PC-3 (cell line): ENCODE results near the gene TXK. TPM values are rescaled to one million over a fixed set of nuclear protein-coding genes. Genes with fewer than 3 reads are reported as not detected.
"Not testable (repeated sequence)": the region's sequence is repeated elsewhere in the genome, so short reads cannot be mapped to it uniquely, and the experiment has no call there.

Experiments
- ATAC-seq: fragments of 200-7000 bp; cut with Tn5 transposase; 2 replicates; pipeline ENCODE4 v1.9.1; 2020; ENCODE audit warnings: mild to moderate bottlenecking, moderate library complexity
- BruUV-seq: library from RNA; stranded (reverse); fragments of 400-500 nt; replicated peaks from 2 replicates; lab custom pipeline; 2021; lab: Mats Ljungman, UMichigan
- CTCF ChIA-PET: fragments of 300-600 bp; sonication (Branson Sonifier 250); formaldehyde crosslinking; loops from one replicate; lab custom pipeline; 2022; ENCODE audit warnings: antibody characterized with exemption; lab: Charles Lee
- POLR2A ChIA-PET: fragments of 300-600 bp; sonication (Branson Sonifier 250); formaldehyde crosslinking; loops from one replicate; lab custom pipeline; 2022; ENCODE audit warnings: antibody characterized with exemption; ENCODE audit not compliant: unreplicated experiment; lab: Charles Lee
- DNase-seq: peaks from one replicate; pipeline ENCODE4 v3.0.0-alpha.2; 2015
- H2AFZ ChIP-seq: fragments of 300-600 bp; sonication (generic); 2 replicates; pipeline ENCODE4 v1.6.0; 2016; ENCODE audit warnings: antibody characterized with exemption, low read length
- H3F3A ChIP-seq: fragments of 300-600 bp; sonication (generic); one replicate; pipeline ENCODE4 v1.6.0; 2017; ENCODE audit warnings: antibody characterized with exemption, low read length, control low read depth, mild to moderate bottlenecking; ENCODE audit not compliant: unreplicated experiment
- H3K27ac ChIP-seq: fragments of 300-600 bp; sonication (generic); 2 replicates; pipeline ENCODE4 v1.5.1; 2016; ENCODE audit warnings: mild to moderate bottlenecking, low read length
- H3K27me3 ChIP-seq: fragments of 300-600 bp; sonication (generic); 2 replicates; pipeline ENCODE4 v1.6.1; 2016; ENCODE audit warnings: low read length, mixed read lengths
- H3K36me3 ChIP-seq: fragments of 300-600 bp; sonication (generic); 2 replicates; pipeline ENCODE4 v1.6.1; 2016; ENCODE audit warnings: low read depth, mixed run types, low read length, mixed read lengths
- H3K4me1 ChIP-seq: fragments of 300-600 bp; sonication (generic); 2 replicates; pipeline ENCODE4 v1.5.1; 2016; ENCODE audit warnings: low read length; ENCODE audit not compliant: insufficient read depth
- H3K4me2 ChIP-seq: fragments of 300-600 bp; sonication (generic); 2 replicates; pipeline ENCODE4 v1.6.0; 2016; ENCODE audit warnings: low read length
- H3K4me3 ChIP-seq: fragments of 300-600 bp; sonication (generic); 2 replicates; pipeline ENCODE4 v1.5.1; 2016; ENCODE audit warnings: mild to moderate bottlenecking, low read length, mixed read lengths
- H3K79me2 ChIP-seq: fragments of 300-600 bp; sonication (generic); 2 replicates; pipeline ENCODE4 v1.6.1; 2017; ENCODE audit warnings: low read length, mixed read lengths
- H3K9ac ChIP-seq: fragments of 300-600 bp; sonication (generic); 2 replicates; pipeline ENCODE4 v1.6.0; 2016; ENCODE audit warnings: mild to moderate bottlenecking, low read length
- H3K9me2 ChIP-seq: fragments of 300-600 bp; sonication (generic); replicated peaks from 2 replicates; pipeline ENCODE4 v1.6.1; 2016; ENCODE audit warnings: mixed run types, low read length, mixed read lengths
- H3K9me3 ChIP-seq: fragments of 300-600 bp; sonication (generic); 2 replicates; pipeline ENCODE4 v1.6.1; 2016; ENCODE audit warnings: low read length, mixed read lengths
- H4K20me1 ChIP-seq: fragments of 300-600 bp; sonication (generic); 2 replicates; pipeline ENCODE4 v1.6.1; 2016; ENCODE audit warnings: low read length, mixed read lengths
- EZH2 ChIP-seq: fragments of 300-600 bp; sonication (generic); IDR thresholded peaks from one replicate; pipeline ENCODE4 v1.6.1; 2017; ENCODE audit warnings: antibody characterized with exemption, mild to moderate bottlenecking, low read length; ENCODE audit not compliant: unreplicated experiment
- EZH2phosphoT487 ChIP-seq: fragments of 300-600 bp; sonication (generic); IDR thresholded peaks from 2 replicates; pipeline ENCODE4 v1.6.1; 2018; ENCODE audit warnings: mild to moderate bottlenecking, antibody characterized with exemption, low read length, borderline replicate concordance
- intact Hi-C: fragments of 100-400 bp; cut with micrococcal nuclease; formaldehyde crosslinking; loops from 2 replicates; pipeline ENCODE4 v1.9.0; 2023
- total RNA-seq: library from RNA; depleted of rRNA; stranded (reverse); fragments of >200 nt; gene quantifications from 2 replicates; pipeline ENCODE4 v1.2.3, GENCODE V29; 2014
- TF ChIP-seq, protein P1 (sequence below): fragments of 300-600 bp; sonication (generic); conservative IDR thresholded peaks from 2 replicates; pipeline ENCODE4 v1.5.1; 2017; ENCODE audit warnings: antibody characterized with exemption, low read depth, mild to moderate bottlenecking, low read length

TXK gene
- total RNA-seq, 1 experiment from 2014 or later = 2.6 TPM

DNA sequence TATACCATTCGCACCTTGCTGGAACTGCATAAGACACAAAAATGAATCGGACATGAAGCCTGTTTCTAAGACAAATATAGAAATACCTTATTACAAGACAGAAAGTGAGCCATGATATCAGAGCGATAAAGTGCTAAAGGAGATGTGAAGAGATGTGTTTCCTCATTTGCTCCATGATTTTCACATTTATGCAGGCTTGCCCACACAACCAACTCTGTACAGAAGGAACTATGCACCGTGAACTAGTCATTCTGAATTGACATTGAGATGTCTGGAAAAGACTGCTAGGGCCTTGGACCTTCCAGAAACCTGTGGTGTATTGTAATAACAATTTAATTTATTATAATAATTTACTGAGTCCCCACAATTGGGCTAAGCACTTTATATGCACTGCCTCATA is 38.6 kb upstream of the TXK start:
- Histone ChIP-seq H3F3A (no peaks in the 10 kb centered on the region), H3K36me3 (no peaks in the 10 kb centered on the region), H3K4me2 (no peak overlapping the region), H3K27ac (peak overlapping the region; percentile 63), H3K9me3 (no peaks in the 10 kb centered on the region), H3K9me2 (no peaks in the 10 kb centered on the region), H3K27me3 (no peaks in the 10 kb centered on the region), H4K20me1 (no peaks in the 10 kb centered on the region), H3K9ac (no peak overlapping the region), H3K4me3 (no peak overlapping the region), H3K4me1 (peaks cover 28% of the 10 kb centered on the region), H3K79me2 (no peaks in the 10 kb centered on the region), H2AFZ (no peak overlapping the region)
- BruUV-seq = no TSS peak
- ATAC-seq (no peak), DNase-seq (no peak)
- TF ChIP-seq EZH2phosphoT487 = no peak
- TF ChIP-seq, protein P1, sequence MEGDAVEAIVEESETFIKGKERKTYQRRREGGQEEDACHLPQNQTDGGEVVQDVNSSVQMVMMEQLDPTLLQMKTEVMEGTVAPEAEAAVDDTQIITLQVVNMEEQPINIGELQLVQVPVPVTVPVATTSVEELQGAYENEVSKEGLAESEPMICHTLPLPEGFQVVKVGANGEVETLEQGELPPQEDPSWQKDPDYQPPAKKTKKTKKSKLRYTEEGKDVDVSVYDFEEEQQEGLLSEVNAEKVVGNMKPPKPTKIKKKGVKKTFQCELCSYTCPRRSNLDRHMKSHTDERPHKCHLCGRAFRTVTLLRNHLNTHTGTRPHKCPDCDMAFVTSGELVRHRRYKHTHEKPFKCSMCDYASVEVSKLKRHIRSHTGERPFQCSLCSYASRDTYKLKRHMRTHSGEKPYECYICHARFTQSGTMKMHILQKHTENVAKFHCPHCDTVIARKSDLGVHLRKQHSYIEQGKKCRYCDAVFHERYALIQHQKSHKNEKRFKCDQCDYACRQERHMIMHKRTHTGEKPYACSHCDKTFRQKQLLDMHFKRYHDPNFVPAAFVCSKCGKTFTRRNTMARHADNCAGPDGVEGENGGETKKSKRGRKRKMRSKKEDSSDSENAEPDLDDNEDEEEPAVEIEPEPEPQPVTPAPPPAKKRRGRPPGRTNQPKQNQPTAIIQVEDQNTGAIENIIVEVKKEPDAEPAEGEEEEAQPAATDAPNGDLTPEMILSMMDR = no peak
- TF ChIP-seq EZH2 = no peak
- POLR2A ChIA-PET = no interaction called here
- CTCF ChIA-PET = no interaction called here
- intact Hi-C loops = no loop called here

DNA sequence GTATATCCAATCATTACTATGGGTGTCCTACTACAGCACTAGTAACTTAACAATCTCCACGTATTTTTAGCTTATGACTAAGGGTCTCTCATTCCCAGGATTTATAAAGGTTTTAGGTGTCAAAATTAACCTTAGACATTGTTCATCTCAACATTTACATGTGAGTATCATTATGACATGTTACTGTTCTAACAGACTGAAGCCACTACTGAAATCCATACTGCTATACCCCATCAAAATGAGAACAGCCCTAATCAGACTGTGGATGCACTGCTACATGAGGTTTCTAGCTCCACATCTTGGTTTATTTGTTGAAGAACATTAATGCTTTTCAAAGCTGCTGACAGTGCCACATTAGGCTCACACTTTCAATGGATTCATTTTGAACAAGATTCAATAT is 35.6 kb upstream of the TXK start:
- H3K27me3 ChIP-seq = no peaks in the 10 kb centered on the region
- POLR2A ChIA-PET = no interaction called here
- no TSS peak for BruUV-seq
- ATAC-seq (no peak), DNase-seq (no peak)
- CTCF ChIA-PET = no interaction called here
- no peak overlapping the region for H3K9ac ChIP-seq
- no peaks in the 10 kb centered on the region for H3K9me3 ChIP-seq
- H2AFZ ChIP-seq = no peak overlapping the region
- intact Hi-C loops = no loop called here
- H3K27ac ChIP-seq = no peak overlapping the region
- H3K79me2 ChIP-seq = no peaks in the 10 kb centered on the region
- TF ChIP-seq EZH2 (no peak), EZH2phosphoT487 (no peak)
- TF ChIP-seq, protein P1 = no peak
- H4K20me1 ChIP-seq = no peaks in the 10 kb centered on the region
- no peak overlapping the region for H3K4me3 ChIP-seq
- no peaks in the 10 kb centered on the region for H3F3A ChIP-seq
- H3K36me3 ChIP-seq = no peaks in the 10 kb centered on the region
- H3K4me2 ChIP-seq = no peak overlapping the region
- H3K4me1 ChIP-seq = peaks cover 13% of the 10 kb centered on the region
- no peaks in the 10 kb centered on the region for H3K9me2 ChIP-seq

DNA sequence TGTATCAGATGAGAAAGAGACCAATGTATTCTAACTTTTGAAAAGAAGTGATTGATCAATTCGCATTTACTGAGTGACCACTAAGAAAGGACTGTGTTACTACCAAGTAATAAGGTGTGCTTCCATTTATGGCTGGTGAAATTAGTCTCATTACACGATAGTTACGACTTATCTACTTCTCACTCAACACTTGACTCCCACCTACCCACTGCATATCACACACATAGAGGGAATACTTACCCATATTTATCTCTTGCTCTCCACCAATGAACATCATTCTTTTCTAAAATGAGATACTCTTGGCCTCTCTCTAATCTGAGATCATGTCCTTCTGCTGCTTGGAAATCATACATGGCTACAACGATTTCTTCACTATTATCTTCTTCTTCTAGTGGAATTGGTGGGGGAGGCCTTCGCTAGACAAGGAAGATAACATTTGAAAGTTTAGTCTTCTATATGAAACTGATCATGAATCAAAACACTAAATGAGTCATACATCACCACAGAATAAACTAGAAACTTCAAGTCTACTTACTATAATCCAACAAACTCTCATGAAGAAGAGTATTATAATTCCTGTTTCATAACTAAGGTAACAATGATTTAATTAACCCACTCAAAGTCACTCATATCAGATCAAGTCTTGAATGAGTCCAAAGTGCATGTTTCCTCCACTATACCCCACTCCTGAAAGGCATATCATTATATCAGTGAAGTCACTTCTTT is 33.7 kb upstream of the TXK start:
- Histone ChIP-seq H3K79me2 (no peaks in the 10 kb centered on the region), H3K27ac (no peak overlapping the region), H3K4me2 (no peak overlapping the region), H3K9me3 (no peaks in the 10 kb centered on the region), H3K36me3 (no peaks in the 10 kb centered on the region), H3F3A (no peaks in the 10 kb centered on the region), H4K20me1 (no peaks in the 10 kb centered on the region), H3K4me1 (no peaks in the 10 kb centered on the region), H3K27me3 (no peaks in the 10 kb centered on the region), H2AFZ (no peak overlapping the region), H3K9me2 (no peaks in the 10 kb centered on the region), H3K4me3 (no peak overlapping the region), H3K9ac (no peak overlapping the region)
- no peak for DNase-seq
- CTCF ChIA-PET = no interaction called here
- POLR2A ChIA-PET = no interaction called here
- intact Hi-C loops = no loop called here
- BruUV-seq = no TSS peak
- ATAC-seq = no peak
- TF ChIP-seq EZH2phosphoT487 = no peak
- no peak for TF ChIP-seq EZH2
- TF ChIP-seq, protein P1 = no peak

DNA sequence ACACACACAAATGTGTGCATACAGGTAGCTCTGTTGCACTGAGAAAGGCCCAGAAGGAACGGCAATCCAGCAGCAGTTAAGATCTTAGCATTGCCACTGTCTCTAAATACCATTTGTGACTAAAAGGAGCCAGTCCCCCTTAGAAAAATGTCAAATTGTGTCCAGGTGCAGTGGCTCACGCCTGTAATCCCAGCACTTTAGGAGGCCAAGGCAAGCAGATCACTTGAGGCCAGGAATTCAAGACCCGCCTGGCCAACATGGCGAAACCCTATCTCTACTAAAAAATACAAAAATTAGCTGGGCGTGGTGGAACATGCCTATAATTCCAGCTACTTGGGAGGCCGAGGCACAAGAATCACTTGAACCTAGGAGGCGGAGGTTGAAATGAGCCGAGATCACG is 30.5 kb upstream of the TXK start:
- H3K36me3 ChIP-seq, H3F3A ChIP-seq, BruUV-seq, DNase-seq, H3K27ac ChIP-seq, H3K9ac ChIP-seq, H3K4me1 ChIP-seq, POLR2A ChIA-PET, intact Hi-C loops, H3K27me3 ChIP-seq, H3K9me2 ChIP-seq, H3K9me3 ChIP-seq, CTCF ChIA-PET, H3K79me2 ChIP-seq, H2AFZ ChIP-seq, H4K20me1 ChIP-seq, H3K4me3 ChIP-seq, ATAC-seq, H3K4me2 ChIP-seq: not testable (repeated sequence)
